ENCODE measurements around the gene RPP14.

Gene RPP14

GRCh38 chr3:58369038-58369437 lies 63.0 kb downstream of the RPP14 start:
- no peak for TF ChIP-seq CTCF (IDR thresholded peaks at IDR 0.05; ENCODE audit: low read depth, low read length, missing control alignments)
- in situ Hi-C loops (cut with HindIII; ENCODE audit: low pct_ligation_motif_present, low sequenced_read_pairs), result no loop called here

More at GRCh38 chr3:58369038-58369437, 63.0 kb downstream of the RPP14 start:
- H3K36me3 ChIP-seq (replicated peaks), result no peaks in the 10 kb centered on the region
- H3K27me3 ChIP-seq (replicated peaks), result no peaks in the 10 kb centered on the region
- no peak for DNase-seq
- H3K27ac ChIP-seq, result no peak overlapping the region
- H3K4me3 ChIP-seq (ENCODE audit: low read depth, low read length), result no peak overlapping the region
